Activated T-cell treated with anti-CD3 and anti-CD28 coated beads, Interleukin-2, amount 50 U/mL, for 4 hours (primary cell): ENCODE measurements around the gene STIM1. TPM values are rescaled to one million over a fixed set of nuclear protein-coding genes. Genes with fewer than 3 reads are reported as not detected.

ENCODE experiments used
- ATAC-seq, 2 donors: fragments of 200-7000 bp; cut with Tn5 transposase; one replicate each; pipeline ENCODE4 v1.10.0; 2021
- DNase-seq: peaks from one replicate; pipeline ENCODE4 v3.0.0-alpha.2; 2020
- H3K27me3 Mint-ChIP-seq: one replicate; pipeline ENCODE4 v1.8.0; 2021; ENCODE audit warnings: low read depth, mixed read lengths
- H3K36me3 Mint-ChIP-seq: one replicate; pipeline ENCODE4 v1.8.0; 2022; ENCODE audit warnings: mixed read lengths; ENCODE audit not compliant: insufficient read depth
- H3K4me1 Mint-ChIP-seq: one replicate; pipeline ENCODE4 v1.8.0; 2021; ENCODE audit warnings: low read depth, mixed read lengths
- H3K4me3 Mint-ChIP-seq: one replicate; pipeline ENCODE4 v1.8.0; 2021; ENCODE audit warnings: mild to moderate bottlenecking, moderate library complexity, mixed read lengths
- H3K9me3 Mint-ChIP-seq: one replicate; pipeline ENCODE4 v1.8.0; 2021; ENCODE audit warnings: mixed read lengths
- total RNA-seq, 3 donors: library from RNA; stranded (reverse); gene quantifications; one replicate each; pipeline ENCODE4 v1.2.1, GENCODE V29; 2021

STIM1 gene
- total RNA-seq, 3 donors from 2014 or later = 35.6 to 42.5 (median 37.4) TPM

- H3K27me3 Mint-ChIP-seq = no peaks in the 10 kb centered on the region
- peaks cover 7% of the 10 kb centered on the region for H3K36me3 Mint-ChIP-seq
- no peak for DNase-seq
- no peak for ATAC-seq
- no peaks in the 10 kb centered on the region for H3K9me3 Mint-ChIP-seq
- no peak overlapping the region for H3K4me3 Mint-ChIP-seq
- H3K4me1 Mint-ChIP-seq = peaks cover 81% of the 10 kb centered on the region
These were observed 22.1 kb downstream of the STIM1 start for GRCh38 chr11:3877364-3878257.

GRCh38 chr11:3878258-3878584 is 22.8 kb downstream of the STIM1 start:
- Mint-ChIP-seq H3K4me3 (no peak overlapping the region), H3K27me3 (no peaks in the 10 kb centered on the region), H3K36me3 (peaks cover 5% of the 10 kb centered on the region), H3K4me1 (peaks cover 84% of the 10 kb centered on the region), H3K9me3 (no peaks in the 10 kb centered on the region)
- DNase-seq (no peak), ATAC-seq (no peak)

GRCh38 chr11:3879216-3879966 is 23.9 kb downstream of the STIM1 start:
- no peaks in the 10 kb centered on the region for H3K9me3 Mint-ChIP-seq
- H3K27me3 Mint-ChIP-seq = no peaks in the 10 kb centered on the region
- ATAC-seq = peak; percentile 70 to 75
- peaks cover 84% of the 10 kb centered on the region for H3K4me1 Mint-ChIP-seq
- no peak for DNase-seq
- H3K4me3 Mint-ChIP-seq = no peak overlapping the region
- H3K36me3 Mint-ChIP-seq = peaks cover 5% of the 10 kb centered on the region

- no peak for ATAC-seq
- Mint-ChIP-seq H3K9me3 (no peaks in the 10 kb centered on the region), H3K36me3 (peaks cover 5% of the 10 kb centered on the region), H3K4me1 (peaks cover 79% of the 10 kb centered on the region), H3K4me3 (no peak overlapping the region), H3K27me3 (no peaks in the 10 kb centered on the region)
- no peak for DNase-seq
These were observed 24.6 kb downstream of the STIM1 start for GRCh38 chr11:3879967-3880542.

- Mint-ChIP-seq H3K4me1 (peaks cover 75% of the 10 kb centered on the region), H3K36me3 (peaks cover 5% of the 10 kb centered on the region), H3K27me3 (no peaks in the 10 kb centered on the region), H3K9me3 (no peaks in the 10 kb centered on the region), H3K4me3 (peak overlapping the region; percentile 37)
- no peak for ATAC-seq
- DNase-seq = no peak
These were observed 25.3 kb downstream of the STIM1 start for GRCh38 chr11:3880724-3881123.

- Mint-ChIP-seq H3K9me3 (no peaks in the 10 kb centered on the region), H3K4me1 (peaks cover 73% of the 10 kb centered on the region), H3K4me3 (no peak overlapping the region), H3K27me3 (no peaks in the 10 kb centered on the region), H3K36me3 (peaks cover 5% of the 10 kb centered on the region)
- ATAC-seq (peak in 1 of 2 donors; percentile 36), DNase-seq (no peak)
These were observed 27.2 kb downstream of the STIM1 start for GRCh38 chr11:3882655-3883054.

- peaks cover 65% of the 10 kb centered on the region for H3K4me1 Mint-ChIP-seq
- DNase-seq (no peak), ATAC-seq (no peak)
- H3K4me3 Mint-ChIP-seq = no peak overlapping the region
- H3K9me3 Mint-ChIP-seq = no peaks in the 10 kb centered on the region
- no peaks in the 10 kb centered on the region for H3K36me3 Mint-ChIP-seq
- no peaks in the 10 kb centered on the region for H3K27me3 Mint-ChIP-seq
These were observed 30.4 kb downstream of the STIM1 start for GRCh38 chr11:3885855-3886254.

GRCh38 chr11:3886985-3887384 is 31.5 kb downstream of the STIM1 start:
- H3K9me3 Mint-ChIP-seq = no peaks in the 10 kb centered on the region
- peaks cover 63% of the 10 kb centered on the region for H3K4me1 Mint-ChIP-seq
- H3K4me3 Mint-ChIP-seq = no peak overlapping the region
- H3K36me3 Mint-ChIP-seq = peaks cover 3% of the 10 kb centered on the region
- no peaks in the 10 kb centered on the region for H3K27me3 Mint-ChIP-seq
- DNase-seq (no peak), ATAC-seq (no peak)

GRCh38 chr11:3888876-3889275 is 33.4 kb downstream of the STIM1 start:
- ATAC-seq = no peak
- Mint-ChIP-seq H3K36me3 (peaks cover 11% of the 10 kb centered on the region), H3K27me3 (no peaks in the 10 kb centered on the region), H3K9me3 (no peaks in the 10 kb centered on the region), H3K4me1 (peaks cover 62% of the 10 kb centered on the region), H3K4me3 (no peak overlapping the region)
- DNase-seq = no peak

GRCh38 chr11:3890014-3890413 is 34.5 kb downstream of the STIM1 start:
- peaks cover 62% of the 10 kb centered on the region for H3K4me1 Mint-ChIP-seq
- no peaks in the 10 kb centered on the region for H3K9me3 Mint-ChIP-seq
- peaks cover 11% of the 10 kb centered on the region for H3K36me3 Mint-ChIP-seq
- ATAC-seq = no peak
- H3K4me3 Mint-ChIP-seq = no peak overlapping the region
- no peaks in the 10 kb centered on the region for H3K27me3 Mint-ChIP-seq
- no peak for DNase-seq

- Mint-ChIP-seq H3K36me3 (peaks cover 11% of the 10 kb centered on the region), H3K4me1 (peaks cover 67% of the 10 kb centered on the region), H3K4me3 (no peak overlapping the region), H3K27me3 (no peaks in the 10 kb centered on the region), H3K9me3 (no peaks in the 10 kb centered on the region)
- DNase-seq = no peak
- no peak for ATAC-seq
These were observed 35.3 kb downstream of the STIM1 start for GRCh38 chr11:3890806-3891205.

GRCh38 chr11:3891751-3892150 is 36.3 kb downstream of the STIM1 start:
- DNase-seq (no peak), ATAC-seq (no peak)
- no peak overlapping the region for H3K4me3 Mint-ChIP-seq
- peaks cover 68% of the 10 kb centered on the region for H3K4me1 Mint-ChIP-seq
- peaks cover 11% of the 10 kb centered on the region for H3K36me3 Mint-ChIP-seq
- H3K27me3 Mint-ChIP-seq = no peaks in the 10 kb centered on the region
- no peaks in the 10 kb centered on the region for H3K9me3 Mint-ChIP-seq

- ATAC-seq = no peak
- no peaks in the 10 kb centered on the region for H3K27me3 Mint-ChIP-seq
- H3K36me3 Mint-ChIP-seq = peaks cover 12% of the 10 kb centered on the region
- no peak overlapping the region for H3K4me3 Mint-ChIP-seq
- no peak for DNase-seq
- H3K4me1 Mint-ChIP-seq = peaks cover 66% of the 10 kb centered on the region
- H3K9me3 Mint-ChIP-seq = no peaks in the 10 kb centered on the region
These were observed 36.7 kb downstream of the STIM1 start for GRCh38 chr11:3892156-3892555.

GRCh38 chr11:3893311-3893710 is 37.8 kb downstream of the STIM1 start:
- Mint-ChIP-seq H3K4me3 (no peak overlapping the region), H3K27me3 (no peaks in the 10 kb centered on the region), H3K9me3 (no peaks in the 10 kb centered on the region), H3K4me1 (peaks cover 57% of the 10 kb centered on the region), H3K36me3 (peaks cover 12% of the 10 kb centered on the region)
- no peak for ATAC-seq
- no peak for DNase-seq
